MG63 (cell line): ENCODE measurements around the gene NPIPB6. TPM values are rescaled to one million over a fixed set of nuclear protein-coding genes. Genes with fewer than 3 reads are reported as not detected.
A peak's percentile ranks its signal among the peaks of the same experiment; 100 is the strongest.
"Not testable (repeated sequence)": the region's sequence is repeated elsewhere in the genome, so short reads cannot be mapped to it uniquely, and the experiment has no call there.

ENCODE experiments used
- DNase-seq: peaks from one replicate; pipeline ENCODE4 v3.0.0-alpha.2; 2020
- H3K27me3 ChIP-seq: fragments of 250-450 bp; sonication (Bioruptor Pico); 2 replicates; pipeline ENCODE4 v1.5.1; 2020; ENCODE audit warnings: mild to moderate bottlenecking, moderate library complexity
- H3K36me3 ChIP-seq: fragments of 250-450 bp; sonication (Bioruptor Pico); 2 replicates; pipeline ENCODE4 v1.5.1; 2020; ENCODE audit warnings: mild to moderate bottlenecking, moderate library complexity
- H3K4me3 ChIP-seq: fragments of 250-450 bp; sonication (Bioruptor Pico); 2 replicates; pipeline ENCODE4 v1.5.1; 2020; ENCODE audit warnings: mild to moderate bottlenecking, moderate library complexity
- H3K9me3 ChIP-seq: fragments of 250-450 bp; sonication (Bioruptor Pico); 2 replicates; pipeline ENCODE4 v1.5.1; 2020; ENCODE audit warnings: mild to moderate bottlenecking, moderate library complexity
- total RNA-seq: library from RNA; depleted of rRNA; stranded (reverse); fragments of >200 nt; shearing (Covaris generic); gene quantifications from 2 replicates; pipeline ENCODE4 v1.2.3, GENCODE V29; 2014; ENCODE audit warnings: low replicate concordance

Gene NPIPB6
- total RNA-seq, 1 experiment from 2014 or later, result not detected

DNA sequence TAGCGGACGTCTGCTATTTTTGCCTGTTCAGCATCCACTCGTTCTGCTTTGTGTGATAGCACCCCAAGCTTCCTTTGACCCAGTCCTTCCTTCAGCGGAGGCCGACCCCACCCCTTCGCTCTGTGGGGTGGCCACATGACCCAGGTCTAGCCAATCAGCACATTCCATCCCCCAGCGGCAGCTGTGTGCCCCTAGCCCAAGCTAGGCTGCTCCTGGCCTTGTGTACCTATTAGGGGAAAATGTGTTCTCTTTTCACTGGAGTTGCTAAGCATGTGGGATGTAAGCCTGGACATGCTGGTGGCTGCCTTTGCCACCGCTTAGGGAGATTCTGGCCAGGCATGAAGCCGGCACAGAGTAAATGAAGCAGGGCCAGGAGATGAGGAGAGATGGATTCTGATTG, 33.1 kb downstream of the NPIPB6 start:
- H3K9me3 ChIP-seq, H3K36me3 ChIP-seq, H3K27me3 ChIP-seq, DNase-seq, H3K4me3 ChIP-seq: not testable (repeated sequence)

DNA sequence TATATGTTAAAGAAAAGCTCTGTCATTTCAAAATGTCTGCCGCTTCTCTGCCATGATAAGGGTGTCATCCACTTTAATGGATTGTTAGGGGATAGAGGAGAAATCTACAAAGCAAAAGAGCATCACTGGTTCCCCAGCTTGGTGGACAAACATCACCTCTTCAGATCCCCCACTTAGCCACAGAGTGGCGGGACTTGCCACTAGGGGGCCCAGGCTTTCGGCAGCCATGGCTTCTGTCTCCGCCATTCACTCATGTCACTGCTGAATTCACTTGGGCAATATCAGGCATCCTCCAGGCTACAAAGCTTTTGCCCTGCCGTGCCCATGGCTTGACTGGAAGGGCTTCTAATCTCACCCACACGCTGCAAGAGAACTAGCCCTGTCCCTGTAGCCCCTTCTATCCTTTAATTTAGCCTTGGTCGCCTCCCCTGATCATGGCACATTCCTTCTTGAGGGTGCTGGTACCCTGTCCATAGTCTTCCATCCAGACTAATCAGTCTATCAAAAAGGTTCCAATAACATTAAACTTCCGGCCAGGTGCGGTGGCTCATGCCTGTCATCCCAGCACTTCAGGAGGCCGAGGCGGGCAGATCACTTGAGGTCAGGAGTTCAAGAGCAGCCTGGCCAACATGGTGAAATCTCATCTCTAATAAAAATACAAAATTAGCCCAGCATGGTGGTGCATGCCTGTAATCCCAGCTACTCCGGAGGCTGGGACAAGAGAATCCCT, 36.3 kb downstream of the NPIPB6 start:
- peak; percentile 43 for DNase-seq
- H3K4me3 ChIP-seq, result no peak overlapping the region
- H3K36me3 ChIP-seq, result no peaks in the 10 kb centered on the region
- H3K27me3 ChIP-seq, result no peaks in the 10 kb centered on the region
- no peaks in the 10 kb centered on the region for H3K9me3 ChIP-seq

DNA sequence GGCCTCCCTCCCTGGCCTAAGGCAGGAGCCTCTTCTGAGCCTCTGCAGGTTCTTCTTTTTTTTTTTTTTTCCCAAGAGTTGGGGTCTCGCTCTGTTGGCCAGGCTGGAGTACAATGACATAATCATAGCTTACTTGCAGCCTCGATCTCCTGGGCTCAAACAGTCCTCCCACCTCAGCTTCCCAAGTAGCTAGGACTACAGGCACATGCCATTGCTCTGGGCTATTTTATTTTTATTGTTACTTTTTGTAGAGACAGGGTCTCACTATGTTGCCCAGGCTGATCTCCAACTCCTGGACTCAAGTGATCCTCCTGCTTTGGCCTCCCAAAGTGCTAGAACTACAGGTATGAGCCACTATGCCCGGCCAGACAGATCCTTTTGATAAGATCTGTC, 38.4 kb downstream of the NPIPB6 start:
- no peaks in the 10 kb centered on the region for H3K36me3 ChIP-seq
- no peaks in the 10 kb centered on the region for H3K9me3 ChIP-seq
- H3K27me3 ChIP-seq, result no peaks in the 10 kb centered on the region
- no peak overlapping the region for H3K4me3 ChIP-seq
- no peak for DNase-seq

DNA sequence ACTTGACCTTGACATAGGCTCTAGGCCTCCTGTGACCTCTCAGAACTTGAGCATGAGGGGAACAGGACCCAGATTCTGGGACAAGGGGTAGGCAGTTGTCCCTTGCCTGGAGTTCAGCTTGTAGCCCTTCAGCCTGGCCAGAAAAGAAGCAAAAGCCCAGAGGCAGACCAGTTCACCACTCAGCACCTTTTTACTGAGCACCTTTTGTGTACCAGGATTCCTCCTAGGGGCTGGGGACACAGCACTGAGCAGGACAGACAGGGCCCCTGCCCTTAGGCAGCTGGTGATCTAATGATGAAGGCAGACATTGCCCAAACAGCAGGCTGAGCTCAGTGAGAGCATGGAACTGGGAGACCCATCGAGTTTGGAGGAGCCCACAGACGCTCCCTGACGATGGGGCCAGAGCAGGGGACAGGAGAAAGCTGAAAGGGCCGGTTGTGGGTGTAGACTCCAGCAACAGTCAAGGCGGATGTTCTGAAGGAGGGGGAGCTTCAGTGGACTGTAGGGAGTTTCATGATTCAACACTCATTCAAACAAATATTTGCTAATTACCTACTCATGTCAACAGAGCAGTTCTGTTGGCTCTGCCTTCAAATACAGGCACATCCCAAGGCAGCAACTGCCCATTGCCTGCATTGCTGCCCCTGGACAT, 38.9 kb downstream of the NPIPB6 start:
- Histone ChIP-seq H3K4me3 (no peak overlapping the region), H3K27me3 (no peaks in the 10 kb centered on the region), H3K9me3 (no peaks in the 10 kb centered on the region), H3K36me3 (no peaks in the 10 kb centered on the region)
- no peak for DNase-seq

DNA sequence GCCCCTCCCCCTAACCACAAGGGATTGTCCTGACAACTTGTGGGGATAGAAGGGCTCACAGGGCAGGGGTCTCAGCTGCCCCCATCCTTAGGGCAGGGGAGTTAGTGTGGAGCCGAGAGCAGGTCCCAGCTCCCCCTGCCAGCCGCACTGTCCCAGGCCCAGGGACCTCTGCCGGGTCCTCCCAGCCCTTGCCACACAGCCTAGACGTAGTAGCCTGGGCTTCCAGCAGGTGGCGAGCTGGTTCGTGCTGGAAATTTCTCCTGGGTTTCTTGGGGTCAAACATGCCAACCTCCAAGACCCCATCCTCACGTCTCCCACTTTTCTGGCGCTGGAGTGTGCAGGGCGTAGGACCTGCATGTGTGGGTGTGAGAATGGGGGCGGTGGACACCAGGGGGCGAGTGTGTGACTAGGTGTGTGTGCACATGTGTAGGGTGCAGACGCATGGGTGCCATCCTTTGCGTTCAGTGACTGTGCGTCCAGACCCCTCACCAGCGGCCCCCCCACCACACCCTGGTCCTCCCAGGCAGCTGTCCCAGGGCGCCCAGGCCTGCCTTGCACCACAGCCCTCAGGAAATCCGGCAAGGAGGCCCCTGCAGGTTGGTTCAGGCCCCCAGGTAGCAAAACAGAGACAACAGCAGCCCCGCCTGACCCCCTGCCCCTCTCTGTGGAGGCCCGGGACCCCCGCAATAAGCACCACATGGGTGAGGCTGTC, 41.5 kb downstream of the NPIPB6 start:
- H3K27me3 ChIP-seq, result no peaks in the 10 kb centered on the region
- H3K9me3 ChIP-seq, result no peaks in the 10 kb centered on the region
- no peaks in the 10 kb centered on the region for H3K36me3 ChIP-seq
- DNase-seq, result peak; percentile 28
- H3K4me3 ChIP-seq, result no peak overlapping the region

DNA sequence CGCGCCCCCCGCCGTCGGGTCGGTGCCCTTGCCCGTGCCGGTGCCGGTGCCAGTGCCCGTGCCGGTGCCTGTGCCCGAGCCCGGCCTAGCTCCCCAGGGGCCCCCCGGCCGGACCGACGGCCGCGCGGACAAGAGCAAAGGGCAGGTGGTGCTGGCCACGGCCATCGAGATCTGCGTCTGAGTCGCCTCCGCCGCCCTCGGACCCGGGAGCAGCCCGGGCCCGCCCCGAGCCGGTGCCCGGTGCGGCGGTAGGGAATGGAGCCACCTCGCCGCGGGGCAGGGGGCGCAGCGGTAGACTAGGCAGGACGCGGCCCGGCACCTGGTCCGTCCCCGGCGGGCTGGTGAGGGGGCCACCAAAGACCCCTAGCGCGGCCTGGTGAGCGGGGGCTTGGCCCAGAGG, 42.6 kb downstream of the NPIPB6 start:
- DNase-seq, result no peak
- Histone ChIP-seq H3K27me3 (no peaks in the 10 kb centered on the region), H3K4me3 (no peak overlapping the region), H3K9me3 (no peaks in the 10 kb centered on the region), H3K36me3 (no peaks in the 10 kb centered on the region)

DNA sequence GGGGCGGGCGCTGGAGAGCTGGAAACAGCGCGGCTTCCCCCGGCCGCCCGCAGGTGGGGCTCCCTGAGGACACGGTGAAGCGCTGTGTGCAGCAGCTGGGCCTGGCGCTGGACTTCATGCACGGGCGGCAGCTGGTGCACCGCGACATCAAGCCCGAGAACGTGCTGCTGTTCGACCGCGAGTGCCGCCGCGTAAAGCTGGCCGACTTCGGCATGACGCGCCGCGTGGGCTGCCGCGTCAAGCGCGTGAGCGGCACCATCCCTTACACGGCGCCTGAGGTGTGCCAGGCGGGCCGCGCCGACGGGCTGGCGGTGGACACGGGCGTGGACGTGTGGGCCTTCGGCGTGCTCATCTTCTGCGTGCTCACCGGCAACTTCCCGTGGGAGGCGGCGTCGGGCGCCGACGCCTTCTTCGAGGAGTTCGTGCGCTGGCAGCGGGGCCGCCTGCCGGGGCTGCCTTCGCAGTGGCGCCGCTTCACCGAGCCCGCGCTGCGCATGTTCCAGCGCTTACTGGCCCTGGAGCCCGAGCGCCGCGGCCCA, 43.2 kb downstream of the NPIPB6 start:
- no peaks in the 10 kb centered on the region for H3K9me3 ChIP-seq
- no peak for DNase-seq
- no peak overlapping the region for H3K4me3 ChIP-seq
- no peaks in the 10 kb centered on the region for H3K27me3 ChIP-seq
- no peaks in the 10 kb centered on the region for H3K36me3 ChIP-seq

DNA sequence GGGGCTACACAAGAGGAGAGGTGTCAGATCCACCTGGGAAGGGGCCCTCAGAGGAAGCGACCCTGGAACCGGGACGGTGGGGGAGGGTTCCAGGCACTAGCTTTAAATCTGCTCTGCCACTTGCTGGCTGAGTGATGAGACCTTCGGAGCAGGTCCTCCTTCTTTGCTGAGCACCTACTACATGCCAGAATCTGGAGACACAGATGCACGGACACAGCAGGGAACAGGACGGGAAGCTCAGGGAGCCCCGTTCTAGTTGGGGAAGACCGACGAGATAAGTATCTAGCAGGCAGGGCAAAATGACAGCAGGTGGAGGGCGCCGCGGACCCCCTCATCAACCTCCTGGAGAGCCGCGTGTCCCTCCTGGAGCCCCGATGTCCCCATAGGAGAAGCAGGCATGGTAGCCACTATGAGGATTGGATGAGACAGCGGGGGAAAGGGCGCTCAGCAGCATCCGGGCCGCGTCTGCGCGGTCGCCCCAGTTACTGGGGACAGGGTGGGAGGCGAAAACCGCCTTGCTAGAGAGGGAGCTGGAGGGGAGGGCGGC, 43.8 kb downstream of the NPIPB6 start:
- no peaks in the 10 kb centered on the region for H3K36me3 ChIP-seq

DNA sequence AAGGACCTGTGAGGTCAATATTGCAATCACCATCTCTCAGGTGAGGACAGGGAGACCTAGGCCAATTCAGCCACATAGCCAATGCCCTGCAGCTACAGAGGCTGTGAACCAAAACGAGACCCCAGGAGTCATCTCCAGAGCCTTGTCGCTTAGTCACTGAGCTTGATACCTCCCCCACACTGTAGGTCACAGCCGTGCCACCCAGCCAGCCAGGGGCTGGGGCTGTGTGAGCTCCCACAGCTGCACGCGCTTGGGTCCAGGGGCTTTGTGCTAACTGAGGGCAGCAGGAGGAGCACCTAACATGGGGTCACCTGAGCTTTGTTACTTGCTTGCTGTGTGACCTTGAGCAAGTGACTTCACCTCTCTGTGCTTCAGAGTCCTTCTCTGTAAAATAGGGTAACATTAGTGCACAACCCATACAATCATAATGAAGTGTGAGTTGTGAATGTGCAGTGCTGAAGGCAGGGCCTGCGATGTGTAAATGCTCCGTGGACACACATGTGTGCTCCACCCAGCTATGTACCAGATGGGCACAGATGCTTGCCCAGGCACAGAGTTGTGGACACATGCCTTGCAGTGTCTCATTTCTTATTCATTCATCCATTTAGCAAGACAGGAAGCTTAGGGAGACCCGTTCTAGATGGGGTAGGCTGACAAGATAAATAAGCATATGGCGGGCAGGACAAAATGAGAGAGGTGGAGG, 45.1 kb downstream of the NPIPB6 start:
- Histone ChIP-seq H3K9me3 (no peaks in the 10 kb centered on the region), H3K27me3 (no peaks in the 10 kb centered on the region; the same call in 1 of the 2 replicates)
- no peak for DNase-seq

More for the DNA sequence above, 43.8 kb downstream of the NPIPB6 start:
- no peak for DNase-seq
- Histone ChIP-seq H3K4me3 (no peak overlapping the region), H3K27me3 (no peaks in the 10 kb centered on the region; the same call in 1 of the 2 replicates), H3K9me3 (no peaks in the 10 kb centered on the region)

DNA sequence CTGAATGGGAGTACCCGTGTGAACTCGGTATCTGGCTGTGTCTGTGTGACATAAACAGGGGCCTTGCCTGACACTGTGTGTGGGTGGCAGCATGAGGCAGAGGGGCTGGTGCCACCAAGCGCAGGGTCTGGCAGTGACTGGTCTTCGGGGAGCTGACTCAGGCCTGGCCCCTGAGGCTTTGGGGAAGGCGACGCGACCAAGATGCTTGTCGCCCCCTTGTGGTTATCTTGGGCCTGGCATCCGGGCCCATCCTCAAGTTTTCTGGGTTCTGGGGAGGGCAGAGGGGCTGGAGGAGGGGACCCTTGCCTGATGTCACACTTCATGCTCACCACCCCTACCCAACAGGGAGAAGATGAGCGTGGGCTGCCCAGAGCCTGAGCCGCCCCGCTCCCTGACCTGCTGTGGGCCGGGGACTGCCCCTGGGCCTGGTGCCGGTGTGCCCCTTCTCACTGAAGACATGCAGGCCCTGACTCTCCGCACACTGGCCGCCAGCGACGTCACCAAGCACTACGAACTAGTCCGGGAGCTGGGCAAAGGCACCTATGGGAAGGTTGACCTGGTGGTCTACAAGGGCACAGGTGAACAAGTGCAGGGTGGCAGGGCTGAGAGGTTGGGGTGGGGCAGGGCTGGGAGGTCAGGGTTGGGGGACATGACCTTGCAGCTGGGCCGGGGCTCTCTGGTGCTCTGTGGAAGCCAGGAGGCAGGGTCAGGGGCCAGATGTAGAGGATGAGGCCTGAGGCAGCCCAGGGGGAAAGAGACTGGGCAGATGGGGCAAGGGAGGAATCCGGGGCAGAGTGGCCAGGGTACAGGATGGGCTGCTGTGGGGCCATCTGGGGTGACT, 46.0 kb downstream of the NPIPB6 start:
- no peaks in the 10 kb centered on the region; the same call in 1 of the 2 replicates for H3K27me3 ChIP-seq
- peak; percentile 58 for DNase-seq

More for the DNA sequence above, 45.1 kb downstream of the NPIPB6 start:
- Histone ChIP-seq H3K36me3 (no peaks in the 10 kb centered on the region), H3K4me3 (no peak overlapping the region)

DNA sequence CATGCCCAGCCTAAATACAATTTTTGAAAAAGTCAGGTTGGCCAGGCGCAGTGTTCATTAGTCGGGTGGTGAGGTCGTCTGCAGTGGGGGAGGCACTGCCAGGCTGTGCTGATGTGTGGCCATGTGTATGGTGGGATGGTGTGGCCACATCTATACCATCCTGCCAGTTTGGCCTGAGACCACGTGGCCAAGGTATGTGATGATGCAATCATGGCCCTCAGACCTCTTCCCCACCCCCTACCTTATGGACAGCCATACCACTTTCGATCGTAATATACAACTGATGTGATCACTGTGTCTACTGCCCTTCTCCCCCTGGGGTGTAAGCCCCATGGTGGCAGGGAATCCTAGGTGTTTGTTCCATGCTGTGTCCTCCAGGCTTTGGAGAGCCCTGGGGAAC, 47.3 kb downstream of the NPIPB6 start:
- DNase-seq, result no peak
- H3K36me3 ChIP-seq, result no peaks in the 10 kb centered on the region
- no peak overlapping the region for H3K4me3 ChIP-seq
- H3K9me3 ChIP-seq, result no peaks in the 10 kb centered on the region
- H3K27me3 ChIP-seq, result no peaks in the 10 kb centered on the region; the same call in 1 of the 2 replicates

More for the DNA sequence above, 46.0 kb downstream of the NPIPB6 start:
- H3K4me3 ChIP-seq, result no peak overlapping the region
- no peaks in the 10 kb centered on the region for H3K36me3 ChIP-seq
- H3K9me3 ChIP-seq, result no peaks in the 10 kb centered on the region

DNA sequence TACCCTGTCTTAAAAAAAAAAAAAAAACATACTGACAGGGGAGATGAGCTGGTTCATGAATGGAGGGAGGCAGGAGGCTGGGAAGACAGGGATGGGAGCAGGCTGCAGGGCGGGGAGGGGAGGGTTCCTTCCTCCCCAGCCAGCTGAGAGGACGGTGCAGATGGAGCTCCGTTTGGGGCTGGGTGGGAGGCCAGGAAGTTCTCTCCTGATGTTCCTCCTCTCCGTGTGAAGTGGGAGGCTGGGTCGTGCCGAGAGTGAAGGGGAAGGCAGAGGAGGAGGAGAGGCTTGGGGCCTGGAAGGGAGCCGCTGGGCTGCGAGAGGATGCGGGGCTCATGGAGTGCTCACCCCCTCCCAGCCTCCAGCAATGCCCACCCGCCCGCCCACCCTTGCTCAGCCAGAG, 49.7 kb downstream of the NPIPB6 start:
- peaks cover 8% of the 10 kb centered on the region; the same call in 1 of the 2 replicates for H3K27me3 ChIP-seq
- H3K4me3 ChIP-seq, result no peak overlapping the region
- no peaks in the 10 kb centered on the region for H3K9me3 ChIP-seq
- no peak for DNase-seq
- H3K36me3 ChIP-seq, result no peaks in the 10 kb centered on the region

DNA sequence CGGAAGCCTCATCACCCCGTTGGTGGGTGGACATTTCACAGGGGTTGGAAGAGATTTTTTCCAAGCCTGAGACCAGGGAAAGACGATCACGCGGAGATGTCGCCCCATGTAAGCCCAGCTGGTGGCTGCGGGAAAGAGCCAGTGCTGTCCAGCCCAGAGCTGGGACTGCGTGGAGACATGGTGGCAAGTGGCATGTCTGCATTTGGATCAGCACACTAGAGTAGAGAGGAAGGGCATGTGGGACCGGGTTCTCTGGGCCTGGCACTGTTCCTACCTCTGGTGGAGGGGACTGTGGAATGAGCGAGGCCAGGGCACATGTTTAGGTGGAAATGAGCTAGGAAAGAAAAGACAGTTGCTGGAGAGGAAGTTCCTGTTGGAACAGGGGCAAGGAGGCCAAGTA, 51.0 kb downstream of the NPIPB6 start:
- H3K4me3 ChIP-seq, result no peak overlapping the region
- no peaks in the 10 kb centered on the region for H3K9me3 ChIP-seq
- DNase-seq, result no peak
- H3K27me3 ChIP-seq, result peaks cover 16% of the 10 kb centered on the region
- no peaks in the 10 kb centered on the region for H3K36me3 ChIP-seq

DNA sequence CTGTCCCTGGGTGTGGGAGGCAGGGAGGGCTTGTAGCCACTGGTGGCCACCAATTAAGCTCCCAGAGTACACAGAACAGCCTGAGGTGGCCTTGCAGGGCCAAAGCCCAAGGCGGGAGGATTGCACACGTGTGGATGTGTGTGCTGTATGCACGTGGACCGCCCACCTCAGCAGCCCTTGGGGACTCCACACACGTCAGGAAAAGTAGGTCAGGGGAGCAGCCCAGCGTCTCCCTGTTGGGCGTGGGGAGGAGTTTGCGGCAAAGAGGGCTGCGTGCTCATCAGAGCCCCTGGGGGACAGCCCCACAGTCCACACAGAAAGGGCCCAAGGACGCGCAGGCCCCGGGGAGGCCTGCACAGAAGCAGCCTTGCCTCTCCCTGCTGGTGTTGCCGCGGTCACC, 51.4 kb downstream of the NPIPB6 start:
- peaks cover 20% of the 10 kb centered on the region for H3K27me3 ChIP-seq
- no peak overlapping the region for H3K4me3 ChIP-seq
- no peaks in the 10 kb centered on the region for H3K9me3 ChIP-seq
- DNase-seq, result no peak
- no peaks in the 10 kb centered on the region for H3K36me3 ChIP-seq

DNA sequence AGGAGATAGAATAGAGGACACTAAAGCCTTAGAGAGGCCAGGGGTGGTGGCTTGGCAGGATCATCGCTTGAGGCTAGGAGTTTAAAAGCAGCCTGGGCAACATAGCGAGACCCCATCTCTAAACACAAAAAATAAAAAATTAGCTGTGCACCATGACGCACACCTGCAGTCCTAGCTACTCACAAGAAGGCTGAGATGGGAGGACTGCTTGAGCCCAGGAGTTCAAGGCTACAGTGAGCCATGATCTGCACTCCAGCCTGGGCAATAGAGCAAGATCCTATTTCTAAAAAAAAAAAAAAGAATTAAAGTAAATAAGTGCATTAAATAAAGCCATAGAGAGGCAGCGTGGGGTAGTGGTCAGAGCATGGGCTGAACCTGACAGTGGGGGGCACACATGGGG, 51.9 kb downstream of the NPIPB6 start:
- Histone ChIP-seq H3K36me3 (no peaks in the 10 kb centered on the region), H3K4me3 (no peak overlapping the region), H3K9me3 (no peaks in the 10 kb centered on the region), H3K27me3 (peaks cover 23% of the 10 kb centered on the region)
- no peak for DNase-seq

DNA sequence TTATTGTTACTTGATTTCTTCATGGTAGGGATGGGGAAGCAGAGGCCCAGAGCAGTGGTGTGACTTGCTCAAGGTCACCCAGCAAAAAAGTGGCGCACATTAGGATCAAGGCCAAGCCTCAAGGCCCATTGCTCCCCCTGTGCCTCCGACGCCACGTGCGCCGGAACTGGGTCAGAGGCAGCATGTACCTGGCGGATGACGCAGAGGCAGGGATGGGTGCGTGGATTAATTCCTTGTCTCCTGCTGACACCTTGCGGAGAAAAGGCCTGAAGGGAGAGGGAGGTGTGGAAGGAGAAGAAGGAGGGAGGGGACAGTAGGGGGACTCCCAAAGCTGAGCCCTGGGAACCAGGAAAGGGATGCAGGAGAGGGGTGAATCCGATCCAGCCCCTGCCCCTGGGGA, 52.5 kb downstream of the NPIPB6 start:
- Histone ChIP-seq H3K9me3 (no peaks in the 10 kb centered on the region), H3K4me3 (no peak overlapping the region), H3K27me3 (peaks cover 27% of the 10 kb centered on the region), H3K36me3 (no peaks in the 10 kb centered on the region)
- no peak for DNase-seq
